Measurements from ENCODE around the gene ICE2. TPM values are rescaled to one million over a fixed set of nuclear protein-coding genes. Genes with fewer than 3 reads are reported as not detected.

Gene ICE2
- polyA plus RNA-seq, 1 donor, result 41.1 TPM

GRCh38 chr15:60384053-60384452 is 94.9 kb downstream of the ICE2 start:
- no peak overlapping the region for H3K27ac ChIP-seq (ENCODE audit: low read length)
- H3K36me3 ChIP-seq (ENCODE audit: control insufficient read depth, insufficient read depth, low read length), result peaks cover 44% of the 10 kb centered on the region
- H3K9me3 ChIP-seq (ENCODE audit: control insufficient read depth, low read depth, low read length), result no peaks in the 10 kb centered on the region
- peaks cover 20% of the 10 kb centered on the region for H3K4me1 ChIP-seq (ENCODE audit: control insufficient read depth, insufficient read depth, low read length)
- DNase-seq, result no peak
- no peak overlapping the region for H3K4me3 ChIP-seq (ENCODE audit: low read length)
- H3K27me3 ChIP-seq (ENCODE audit: control insufficient read depth, insufficient read depth, low read length), result no peaks in the 10 kb centered on the region
- 100% methylated on average over 2 of the region's 3 CpGs for WGBS (ENCODE audit: insufficient coverage, low lambda C conversion rate)

- H3K27ac ChIP-seq (ENCODE audit: low read length), result no peak overlapping the region
Observed at GRCh38 chr15:60382773-60383674, 95.9 kb downstream of the ICE2 start.

GRCh38 chr15:60381148-60381788 is 97.7 kb downstream of the ICE2 start:
- Histone ChIP-seq H3K36me3 (ENCODE audit: control insufficient read depth, insufficient read depth, low read length) (peaks cover 52% of the 10 kb centered on the region), H3K4me1 (ENCODE audit: control insufficient read depth, insufficient read depth, low read length) (peaks cover 21% of the 10 kb centered on the region), H3K27me3 (ENCODE audit: control insufficient read depth, insufficient read depth, low read length) (no peaks in the 10 kb centered on the region), H3K4me3 (ENCODE audit: low read length) (no peak overlapping the region), H3K9me3 (ENCODE audit: control insufficient read depth, low read depth, low read length) (no peaks in the 10 kb centered on the region), H3K27ac (ENCODE audit: low read length) (peak overlapping the region; percentile 93)
- DNase-seq, result no peak
- WGBS (ENCODE audit: insufficient coverage, low lambda C conversion rate), result 100% methylated on average over 2 of the region's 8 CpGs

More at GRCh38 chr15:60382773-60383674, 95.9 kb downstream of the ICE2 start:
- Histone ChIP-seq H3K36me3 (ENCODE audit: control insufficient read depth, insufficient read depth, low read length) (peaks cover 44% of the 10 kb centered on the region), H3K4me1 (ENCODE audit: control insufficient read depth, insufficient read depth, low read length) (peaks cover 21% of the 10 kb centered on the region), H3K27me3 (ENCODE audit: control insufficient read depth, insufficient read depth, low read length) (no peaks in the 10 kb centered on the region), H3K4me3 (ENCODE audit: low read length) (no peak overlapping the region), H3K9me3 (ENCODE audit: control insufficient read depth, low read depth, low read length) (no peaks in the 10 kb centered on the region)
- WGBS (ENCODE audit: insufficient coverage, low lambda C conversion rate), result 100% methylated on average over 2 of the region's 8 CpGs
- DNase-seq, result no peak

GRCh38 chr15:60379525-60380274 is 99.2 kb downstream of the ICE2 start:
- DNase-seq, result peak; percentile 90 to 94
- H3K27ac ChIP-seq (ENCODE audit: low read length), result peak overlapping the region; percentile 93
- 0% methylated on average over 2 of the region's 8 CpGs for WGBS (ENCODE audit: insufficient coverage, low lambda C conversion rate)
- no peaks in the 10 kb centered on the region for H3K9me3 ChIP-seq (ENCODE audit: control insufficient read depth, low read depth, low read length)
- H3K4me1 ChIP-seq (ENCODE audit: control insufficient read depth, insufficient read depth, low read length), result peaks cover 25% of the 10 kb centered on the region
- H3K36me3 ChIP-seq (ENCODE audit: control insufficient read depth, insufficient read depth, low read length), result peaks cover 61% of the 10 kb centered on the region
- H3K4me3 ChIP-seq (ENCODE audit: low read length), result no peak overlapping the region
- no peaks in the 10 kb centered on the region for H3K27me3 ChIP-seq (ENCODE audit: control insufficient read depth, insufficient read depth, low read length)

DNA sequence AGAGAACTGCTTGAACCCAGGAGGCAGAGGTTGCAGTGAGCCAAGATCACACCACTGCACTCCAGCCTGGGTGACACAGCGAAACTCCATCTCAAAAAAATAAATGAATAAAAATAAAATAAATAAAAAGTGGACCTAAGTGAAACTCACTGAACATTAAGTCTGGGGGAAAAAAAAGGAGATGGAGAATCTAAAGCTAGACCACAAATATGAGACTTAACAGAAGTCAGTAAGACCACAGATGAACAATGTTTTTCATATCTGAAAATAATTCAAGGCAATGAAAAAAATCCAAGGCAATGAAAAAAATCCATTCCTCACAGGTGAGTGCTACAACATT is 99.8 kb downstream of the ICE2 start:
- H3K9me3 ChIP-seq (ENCODE audit: control insufficient read depth, low read depth, low read length), result no peaks in the 10 kb centered on the region
- peaks cover 28% of the 10 kb centered on the region for H3K4me1 ChIP-seq (ENCODE audit: control insufficient read depth, insufficient read depth, low read length)
- no peak for DNase-seq
- WGBS (ENCODE audit: insufficient coverage, low lambda C conversion rate), result no CpG with 5 or more reads among the region's 1 CpG
- peaks cover 58% of the 10 kb centered on the region for H3K36me3 ChIP-seq (ENCODE audit: control insufficient read depth, insufficient read depth, low read length)
- no peak overlapping the region for H3K4me3 ChIP-seq (ENCODE audit: low read length)
- peak overlapping the region; percentile 93 for H3K27ac ChIP-seq (ENCODE audit: low read length)
- H3K27me3 ChIP-seq (ENCODE audit: control insufficient read depth, insufficient read depth, low read length), result no peaks in the 10 kb centered on the region

- H3K36me3 ChIP-seq (ENCODE audit: control insufficient read depth, insufficient read depth, low read length), result peaks cover 57% of the 10 kb centered on the region
- no peak for DNase-seq
- peaks cover 28% of the 10 kb centered on the region for H3K4me1 ChIP-seq (ENCODE audit: control insufficient read depth, insufficient read depth, low read length)
- no peak overlapping the region for H3K27ac ChIP-seq (ENCODE audit: low read length)
- no peak overlapping the region for H3K4me3 ChIP-seq (ENCODE audit: low read length)
- 96% methylated on average over 5 of the region's 12 CpGs for WGBS (ENCODE audit: insufficient coverage, low lambda C conversion rate)
- H3K27me3 ChIP-seq (ENCODE audit: control insufficient read depth, insufficient read depth, low read length), result no peaks in the 10 kb centered on the region
- H3K9me3 ChIP-seq (ENCODE audit: control insufficient read depth, low read depth, low read length), result no peaks in the 10 kb centered on the region
Observed at GRCh38 chr15:60376677-60377095, 102.3 kb downstream of the ICE2 start.

GRCh38 chr15:60375306-60375705 is 103.6 kb downstream of the ICE2 start:
- Histone ChIP-seq H3K27me3 (ENCODE audit: control insufficient read depth, insufficient read depth, low read length) (no peaks in the 10 kb centered on the region), H3K9me3 (ENCODE audit: control insufficient read depth, low read depth, low read length) (no peaks in the 10 kb centered on the region), H3K4me3 (ENCODE audit: low read length) (no peak overlapping the region), H3K27ac (ENCODE audit: low read length) (peak overlapping the region; percentile 16), H3K4me1 (ENCODE audit: control insufficient read depth, insufficient read depth, low read length) (peaks cover 37% of the 10 kb centered on the region), H3K36me3 (ENCODE audit: control insufficient read depth, insufficient read depth, low read length) (peaks cover 54% of the 10 kb centered on the region)
- no peak for DNase-seq
- 80% methylated on average over 2 of the region's 5 CpGs for WGBS (ENCODE audit: insufficient coverage, low lambda C conversion rate)

DNA sequence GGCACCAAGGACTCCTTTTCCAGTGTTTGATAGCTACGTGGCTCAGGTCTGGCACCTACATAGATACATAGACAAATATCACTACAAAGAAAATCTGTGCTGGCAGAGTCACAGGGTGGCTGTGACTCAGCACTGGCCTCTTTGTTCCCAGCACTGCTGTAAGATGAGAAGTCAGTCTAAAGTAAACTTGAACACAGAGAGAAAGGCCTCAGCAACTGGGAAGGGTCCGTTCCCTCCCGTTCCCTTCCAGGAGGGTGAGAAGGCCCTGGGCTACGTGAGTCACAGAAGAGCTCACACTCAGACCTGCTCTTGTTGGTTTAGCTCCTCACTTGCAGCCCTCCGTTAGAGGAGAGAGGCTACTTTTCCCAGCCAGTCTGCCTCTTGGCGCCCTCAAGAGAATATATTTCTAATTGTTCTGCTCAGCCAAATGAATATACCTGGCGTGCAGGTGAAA is 104.3 kb downstream of the ICE2 start:
- Histone ChIP-seq H3K36me3 (ENCODE audit: control insufficient read depth, insufficient read depth, low read length) (peaks cover 51% of the 10 kb centered on the region), H3K27me3 (ENCODE audit: control insufficient read depth, insufficient read depth, low read length) (no peaks in the 10 kb centered on the region), H3K27ac (ENCODE audit: low read length) (peak overlapping the region; percentile 16), H3K4me3 (ENCODE audit: low read length) (no peak overlapping the region), H3K9me3 (ENCODE audit: control insufficient read depth, low read depth, low read length) (no peaks in the 10 kb centered on the region), H3K4me1 (ENCODE audit: control insufficient read depth, insufficient read depth, low read length) (peaks cover 31% of the 10 kb centered on the region)
- WGBS (ENCODE audit: insufficient coverage, low lambda C conversion rate), result no CpG with 5 or more reads among the region's 7 CpGs
- peak in 1 of 2 donors; percentile 67 for DNase-seq

DNA sequence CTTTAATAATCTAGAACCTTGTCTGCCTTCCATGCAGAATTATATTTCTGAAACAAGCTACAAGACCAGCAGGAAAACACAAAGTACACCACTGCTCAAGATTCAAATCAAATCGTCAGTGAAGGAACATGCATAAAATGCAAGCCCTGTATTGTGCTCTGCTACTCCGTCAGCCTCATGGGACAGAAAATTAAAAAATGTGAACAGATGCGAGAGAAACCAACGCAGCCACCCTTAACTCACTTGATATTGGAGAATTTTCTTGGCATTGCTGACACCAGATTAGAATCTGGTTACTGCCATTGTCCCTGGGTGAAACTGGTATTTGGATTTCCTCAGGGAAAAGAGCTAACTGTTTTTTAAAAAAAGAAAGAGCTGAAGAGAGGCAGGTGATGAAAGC is 104.7 kb downstream of the ICE2 start:
- Histone ChIP-seq H3K36me3 (ENCODE audit: control insufficient read depth, insufficient read depth, low read length) (peaks cover 54% of the 10 kb centered on the region), H3K27me3 (ENCODE audit: control insufficient read depth, insufficient read depth, low read length) (no peaks in the 10 kb centered on the region), H3K4me3 (ENCODE audit: low read length) (no peak overlapping the region), H3K4me1 (ENCODE audit: control insufficient read depth, insufficient read depth, low read length) (peaks cover 27% of the 10 kb centered on the region), H3K27ac (ENCODE audit: low read length) (peak overlapping the region; percentile 16), H3K9me3 (ENCODE audit: control insufficient read depth, low read depth, low read length) (no peaks in the 10 kb centered on the region)
- WGBS (ENCODE audit: insufficient coverage, low lambda C conversion rate), result 80% methylated on average over 2 of the region's 4 CpGs
- no peak for DNase-seq

DNA sequence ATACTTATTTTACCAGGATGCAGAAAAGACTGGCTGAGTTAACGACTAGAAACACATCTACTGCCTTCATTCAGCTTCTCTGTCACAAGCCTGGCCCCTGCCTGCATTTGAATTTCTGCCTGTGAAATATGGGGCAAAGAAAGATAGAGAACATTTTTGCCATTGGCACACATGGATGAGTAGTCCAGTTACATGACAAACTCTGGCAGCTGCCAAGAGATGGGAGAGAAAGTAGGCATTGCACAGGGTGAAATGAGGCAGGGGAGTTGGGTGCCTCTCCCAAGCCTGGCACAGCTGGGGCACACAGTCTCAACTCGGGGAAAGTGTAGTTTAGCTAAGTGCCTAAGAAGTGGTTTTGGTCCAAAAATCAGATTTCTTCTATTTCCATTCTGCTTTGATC is 105.2 kb downstream of the ICE2 start:
- no CpG with 5 or more reads among the region's 2 CpGs for WGBS (ENCODE audit: insufficient coverage, low lambda C conversion rate)
- Histone ChIP-seq H3K36me3 (ENCODE audit: control insufficient read depth, insufficient read depth, low read length) (peaks cover 56% of the 10 kb centered on the region), H3K4me1 (ENCODE audit: control insufficient read depth, insufficient read depth, low read length) (peaks cover 23% of the 10 kb centered on the region), H3K4me3 (ENCODE audit: low read length) (no peak overlapping the region), H3K27me3 (ENCODE audit: control insufficient read depth, insufficient read depth, low read length) (no peaks in the 10 kb centered on the region), H3K9me3 (ENCODE audit: control insufficient read depth, low read depth, low read length) (no peaks in the 10 kb centered on the region), H3K27ac (ENCODE audit: low read length) (no peak overlapping the region)
- DNase-seq, result no peak

All from large intestine (tissue), 3 donors.